ENCODE data around the gene STK10.

DNA sequence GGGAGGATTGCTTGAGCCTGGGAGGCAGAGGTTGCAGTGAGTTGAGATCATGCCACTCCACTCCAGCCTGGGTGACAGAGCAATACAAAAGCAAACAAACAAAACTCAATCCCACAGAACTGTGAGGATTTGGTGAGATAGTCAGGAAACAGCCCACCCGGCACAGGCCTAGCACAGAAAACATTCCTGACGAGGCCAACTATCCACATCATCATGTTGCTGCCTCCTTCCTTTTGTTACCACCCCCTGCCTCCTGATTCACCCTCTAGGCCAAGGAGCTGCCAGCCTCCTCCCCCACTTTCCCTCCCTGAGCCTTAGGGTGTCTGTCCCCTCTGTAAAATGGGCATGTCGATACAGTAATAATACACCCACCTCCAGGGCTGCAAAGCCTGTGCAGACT, 39.0 kb downstream of the STK10 start:
- TF ChIP-seq YY1 (IDR thresholded peaks at IDR 0.05; ENCODE audit: insufficient read depth, insufficient read length), result no peak
- TF ChIP-seq ZNF274 (IDR thresholded peaks at IDR 0.05; ENCODE audit: low read depth, low read length), result no peak
